ENCODE results near the gene SMARCA4. TPM values are rescaled to one million over a fixed set of nuclear protein-coding genes. Genes with fewer than 3 reads are reported as not detected.

SMARCA4 gene
- total RNA-seq, 4 donors from 2014 or later, result 48.0 to 78.2 (median 53.9) TPM

DNA sequence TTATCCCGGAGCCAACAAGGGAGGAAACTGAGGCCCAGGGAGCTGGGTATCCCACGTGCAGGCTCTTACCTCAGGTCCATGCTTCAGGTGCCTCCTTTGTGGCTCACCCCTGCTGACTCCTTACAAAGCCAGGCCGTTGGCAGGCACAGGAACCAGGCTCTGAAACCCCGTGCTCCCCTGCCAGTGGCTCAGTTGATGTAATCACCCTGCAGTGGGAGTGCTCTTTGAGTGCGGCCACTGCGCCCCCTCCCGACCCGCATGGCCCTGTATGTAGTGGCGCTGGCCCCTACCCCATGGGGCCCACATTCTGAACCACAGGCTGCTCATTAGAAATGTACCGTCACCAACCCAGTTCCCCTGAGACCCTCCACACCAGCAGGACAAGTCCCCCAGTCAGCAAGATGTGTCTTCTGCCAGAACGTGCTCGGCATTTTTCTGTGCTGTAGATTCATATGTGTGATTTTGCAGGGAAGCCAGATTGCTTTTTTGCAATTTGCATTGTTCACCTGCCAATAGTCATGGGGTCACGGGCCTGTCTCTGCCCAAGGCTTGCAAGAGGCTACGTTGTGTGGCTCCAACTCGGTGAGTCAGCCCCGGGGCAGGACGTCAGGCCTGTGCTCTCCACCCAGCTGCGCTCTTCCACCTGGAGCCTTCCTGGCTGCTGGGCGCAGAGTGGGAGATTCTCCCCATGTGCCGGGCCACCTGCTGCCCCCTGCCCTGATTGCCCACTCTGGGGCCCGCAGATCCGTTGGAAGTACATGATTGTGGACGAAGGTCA is 60.3 kb downstream of the SMARCA4 start:
- TF ChIP-seq EP300 (IDR thresholded peaks at IDR 0.05), result no peak
- no peak for TF ChIP-seq CTCF (IDR thresholded peaks at IDR 0.05)
- no peak for TF ChIP-seq POLR2AphosphoS5 (IDR thresholded peaks at IDR 0.05)
- no peak for TF ChIP-seq POLR2A (IDR thresholded peaks at IDR 0.05; ENCODE audit: low read depth)
- Histone ChIP-seq H3K9me3 (no peaks in the 10 kb centered on the region), H3K4me3 (no peak overlapping the region), H3K27me3 (no peaks in the 10 kb centered on the region), H3K4me1 (no peaks in the 10 kb centered on the region), H3K36me3 (peaks cover 70 to 100% (median 100%) of the 10 kb centered on the region in 4 donors), H3K27ac (replicated peaks in 1 of 4) (no peak overlapping the region)
- DNase-seq (ENCODE audit: extremely low spot score), result no peak
- intact Hi-C loops (cut with DNase I), result no loop called here
- WGBS, result 89% methylated on average over 14 of the region's 23 CpGs

DNA sequence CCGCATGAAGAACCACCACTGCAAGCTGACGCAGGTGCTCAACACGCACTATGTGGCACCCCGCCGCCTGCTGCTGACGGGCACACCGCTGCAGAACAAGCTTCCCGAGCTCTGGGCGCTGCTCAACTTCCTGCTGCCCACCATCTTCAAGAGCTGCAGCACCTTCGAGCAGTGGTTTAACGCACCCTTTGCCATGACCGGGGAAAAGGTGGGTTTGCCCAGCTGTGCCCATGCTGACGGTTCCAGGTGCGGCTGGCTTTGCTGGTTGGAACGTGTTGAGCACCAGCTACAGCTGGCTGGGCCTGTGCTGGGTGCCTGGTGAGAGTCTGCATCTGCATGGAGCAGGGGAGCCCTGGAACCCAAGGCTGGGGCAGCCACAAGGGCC is 60.9 kb downstream of the SMARCA4 start:
- no peak for TF ChIP-seq POLR2A (IDR thresholded peaks at IDR 0.05; ENCODE audit: low read depth)
- TF ChIP-seq POLR2AphosphoS5 (IDR thresholded peaks at IDR 0.05), result no peak
- no peak for TF ChIP-seq EP300 (IDR thresholded peaks at IDR 0.05)
- no peak for TF ChIP-seq CTCF (IDR thresholded peaks at IDR 0.05)
- no peak for DNase-seq (ENCODE audit: extremely low spot score)
- Histone ChIP-seq H3K36me3 (peaks cover 68 to 100% (median 99%) of the 10 kb centered on the region in 4 donors), H3K4me3 (no peak overlapping the region), H3K9me3 (no peaks in the 10 kb centered on the region), H3K27me3 (no peaks in the 10 kb centered on the region), H3K27ac (replicated peaks in 1 of 4) (no peak overlapping the region), H3K4me1 (no peaks in the 10 kb centered on the region)
- WGBS, result 98% methylated on average over 8 of the region's 15 CpGs
- intact Hi-C loops (cut with DNase I), result no loop called here

DNA sequence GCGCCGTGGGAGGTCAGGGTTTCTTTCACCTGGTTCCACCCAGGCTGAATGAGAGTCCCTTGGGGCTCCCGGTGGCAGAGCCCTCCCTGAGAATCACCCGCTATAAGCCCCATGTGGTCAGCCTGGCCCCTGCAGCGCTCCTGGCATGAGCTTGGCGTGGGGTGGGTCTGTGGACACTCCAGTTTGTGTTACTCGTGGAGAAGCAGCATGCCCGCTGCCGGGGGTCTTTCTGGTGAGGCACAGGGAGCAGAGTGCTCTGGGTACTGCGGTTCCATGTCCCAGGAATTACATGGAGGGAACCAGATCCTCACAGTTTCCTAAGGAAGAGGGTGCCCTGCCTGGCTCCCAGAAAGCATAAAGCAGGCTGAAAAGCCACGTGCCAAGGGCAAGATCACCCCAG is 62.2 kb downstream of the SMARCA4 start:
- no peak overlapping the region for H3K27ac ChIP-seq (replicated peaks in 1 of 4)
- peaks cover 78 to 100% (median 99%) of the 10 kb centered on the region in 4 donors for H3K36me3 ChIP-seq
- 93% methylated on average over 10 of the region's 11 CpGs for WGBS
- no peak for DNase-seq (ENCODE audit: extremely low spot score)
- no peaks in the 10 kb centered on the region for H3K9me3 ChIP-seq
- H3K4me1 ChIP-seq, result no peaks in the 10 kb centered on the region
- H3K27me3 ChIP-seq, result no peaks in the 10 kb centered on the region
- no peak for TF ChIP-seq POLR2AphosphoS5 (IDR thresholded peaks at IDR 0.05)
- no peak for TF ChIP-seq CTCF (IDR thresholded peaks at IDR 0.05)
- no peak for TF ChIP-seq POLR2A (IDR thresholded peaks at IDR 0.05; ENCODE audit: low read depth)
- TF ChIP-seq EP300 (IDR thresholded peaks at IDR 0.05), result no peak
- H3K4me3 ChIP-seq, result no peak overlapping the region
- intact Hi-C loops (cut with DNase I), result no loop called here

GRCh38 chr19:11023710-11024109 is 62.9 kb downstream of the SMARCA4 start:
- Histone ChIP-seq H3K27ac (replicated peaks in 1 of 4) (no peak overlapping the region), H3K4me1 (no peaks in the 10 kb centered on the region), H3K27me3 (no peaks in the 10 kb centered on the region), H3K9me3 (no peaks in the 10 kb centered on the region), H3K4me3 (no peak overlapping the region), H3K36me3 (peaks cover 84 to 100% (median 99%) of the 10 kb centered on the region in 4 donors)
- TF ChIP-seq CTCF (IDR thresholded peaks at IDR 0.05) (no peak), POLR2A (IDR thresholded peaks at IDR 0.05; ENCODE audit: low read depth) (no peak)
- WGBS, result 93% methylated on average over 6 of the region's 7 CpGs
- intact Hi-C loops (cut with DNase I), result no loop called here
- DNase-seq (ENCODE audit: extremely low spot score), result no peak

GRCh38 chr19:11024259-11024658 is 63.4 kb downstream of the SMARCA4 start:
- no peak for DNase-seq (ENCODE audit: extremely low spot score)
- no peak overlapping the region for H3K4me3 ChIP-seq
- intact Hi-C loops (cut with DNase I), result no loop called here
- WGBS, result 88% methylated on average over 7 of the region's 13 CpGs
- H3K36me3 ChIP-seq, result peaks cover 81 to 100% (median 99%) of the 10 kb centered on the region in 4 donors
- no peak for TF ChIP-seq POLR2A (IDR thresholded peaks at IDR 0.05; ENCODE audit: low read depth)
- TF ChIP-seq POLR2AphosphoS5 (IDR thresholded peaks at IDR 0.05), result no peak
- no peak for TF ChIP-seq CTCF (IDR thresholded peaks at IDR 0.05)
- no peak for TF ChIP-seq EP300 (IDR thresholded peaks at IDR 0.05)
- H3K4me1 ChIP-seq, result no peaks in the 10 kb centered on the region
- H3K27ac ChIP-seq (replicated peaks in 1 of 4), result no peak overlapping the region
- no peaks in the 10 kb centered on the region for H3K9me3 ChIP-seq
- H3K27me3 ChIP-seq, result no peaks in the 10 kb centered on the region

Measured in esophagus muscularis mucosa (tissue), 4 donors.